Vagina (tissue), 2 donors: Measurements from ENCODE around the gene CRIP2. TPM values are rescaled to one million over a fixed set of nuclear protein-coding genes. Genes with fewer than 3 reads are reported as not detected.
A peak's percentile ranks its signal among the peaks of the same experiment; 100 is the strongest.

ENCODE experiments used
- DNase-seq, 2 donors: peaks; one replicate each; pipeline ENCODE4 v3.0.0-alpha.2; 2017; ENCODE audit errors: extremely low spot score in 2 of 2
- H3K27ac ChIP-seq: fragments of 200-600 bp; sonication (generic); one replicate; pipeline ENCODE4 v1.5.1; 2019
- H3K27me3 ChIP-seq: fragments of 200-600 bp; sonication (generic); one replicate; pipeline ENCODE4 v1.5.1; 2019
- H3K36me3 ChIP-seq, 2 donors: fragments of 200-600 bp; sonication (generic); one replicate each; pipeline ENCODE4 v1.5.1; 2017 to 2019
- H3K4me1 ChIP-seq: fragments of 200-600 bp; sonication (generic); one replicate; pipeline ENCODE4 v1.5.1; 2019
- H3K4me3 ChIP-seq, 2 donors: fragments of 200-600 bp; sonication (generic); 1 replicate in 1 of 2; 2 replicates in 1 of 2; pipeline ENCODE4 v1.5.1; 2016 to 2019
- H3K9me3 ChIP-seq: fragments of 200-600 bp; sonication (generic); one replicate; pipeline ENCODE4 v1.5.1; 2019
- POLR2A ChIP-seq, 2 donors: fragments of 450-650 bp; IDR thresholded peaks; one replicate each; pipeline ENCODE4 v1.6.1; 2017; ENCODE audit warnings: antibody characterized with exemption in 2 of 2, mild to moderate bottlenecking in 2 of 2, moderate library complexity in 2 of 2
- POLR2AphosphoS5 ChIP-seq, 2 donors: sonication (generic); formaldehyde crosslinking; IDR thresholded peaks; one replicate each; pipeline ENCODE4 v1.9.0; 2017; ENCODE audit warnings: antibody characterized with exemption in 2 of 2, mild to moderate bottlenecking in 2 of 2, low read depth in 1 of 2; ENCODE audit not compliant: insufficient read depth in 1 of 2
- intact Hi-C: fragments of 100-400 bp; cut with DNase I; formaldehyde crosslinking; loops from one replicate; pipeline ENCODE4 v1.15.1; 2023
- total RNA-seq: library from RNA; depleted of rRNA; stranded (reverse); fragments of >200 nt; gene quantifications from one replicate; pipeline ENCODE4 v1.2.3, GENCODE V29; 2016
- TF ChIP-seq, protein P1 (sequence below), 3 experiments: fragments of 450-650 bp in 2 of 3; fragments of 200-600 bp in 1 of 3; sonication (generic) in 1 of 3; IDR thresholded peaks; one replicate each; pipeline ENCODE4 v1.5.1; 2017 to 2019; ENCODE audit warnings: antibody characterized with exemption in 3 of 3, mild to moderate bottlenecking in 2 of 3, moderate library complexity in 2 of 3

The CRIP2 gene
- total RNA-seq, 1 donor from 2014 or later, result 126 TPM

DNA sequence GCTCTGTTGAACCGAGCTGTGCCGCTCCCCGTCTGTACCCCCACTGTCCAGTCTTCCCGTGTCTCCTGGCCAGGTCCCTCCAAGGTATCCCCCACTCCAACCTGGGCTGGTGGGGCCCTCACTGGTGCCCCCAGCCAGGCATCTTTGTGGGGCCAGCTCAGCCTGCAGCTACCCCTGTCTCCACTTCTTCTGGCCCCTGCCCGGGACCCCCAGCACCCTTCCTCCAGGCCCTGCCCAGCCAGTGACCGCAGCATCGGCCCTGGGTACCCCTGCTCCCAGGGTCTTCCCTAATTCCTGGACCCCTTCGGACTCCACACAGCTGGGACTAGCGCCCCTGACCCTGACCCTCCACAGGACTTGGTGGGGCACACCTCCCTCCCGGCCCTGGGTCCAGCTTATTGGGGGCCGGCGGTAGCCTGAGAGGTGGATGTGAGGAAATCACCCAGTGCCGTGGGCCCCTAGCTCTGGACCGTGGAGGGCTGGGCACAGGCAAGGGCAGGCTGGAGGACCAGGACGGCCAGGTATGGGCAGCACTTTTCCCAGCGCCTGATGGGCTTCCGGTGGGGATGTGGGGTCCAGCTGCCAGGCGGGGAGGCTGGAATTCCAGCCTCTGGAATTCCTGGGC, 8.0 kb downstream of the CRIP2 start:
- H3K9me3 ChIP-seq, result no peaks in the 10 kb centered on the region
- H3K27me3 ChIP-seq, result no peaks in the 10 kb centered on the region
- no peaks in the 10 kb centered on the region for H3K36me3 ChIP-seq
- TF ChIP-seq POLR2A (IDR thresholded peaks at IDR 0.05), result no peak
- TF ChIP-seq POLR2AphosphoS5 (IDR thresholded peaks at IDR 0.05; ENCODE audit: insufficient read depth in 1 of 2, low read depth in 1 of 2), result no peak
- TF ChIP-seq, protein P1, sequence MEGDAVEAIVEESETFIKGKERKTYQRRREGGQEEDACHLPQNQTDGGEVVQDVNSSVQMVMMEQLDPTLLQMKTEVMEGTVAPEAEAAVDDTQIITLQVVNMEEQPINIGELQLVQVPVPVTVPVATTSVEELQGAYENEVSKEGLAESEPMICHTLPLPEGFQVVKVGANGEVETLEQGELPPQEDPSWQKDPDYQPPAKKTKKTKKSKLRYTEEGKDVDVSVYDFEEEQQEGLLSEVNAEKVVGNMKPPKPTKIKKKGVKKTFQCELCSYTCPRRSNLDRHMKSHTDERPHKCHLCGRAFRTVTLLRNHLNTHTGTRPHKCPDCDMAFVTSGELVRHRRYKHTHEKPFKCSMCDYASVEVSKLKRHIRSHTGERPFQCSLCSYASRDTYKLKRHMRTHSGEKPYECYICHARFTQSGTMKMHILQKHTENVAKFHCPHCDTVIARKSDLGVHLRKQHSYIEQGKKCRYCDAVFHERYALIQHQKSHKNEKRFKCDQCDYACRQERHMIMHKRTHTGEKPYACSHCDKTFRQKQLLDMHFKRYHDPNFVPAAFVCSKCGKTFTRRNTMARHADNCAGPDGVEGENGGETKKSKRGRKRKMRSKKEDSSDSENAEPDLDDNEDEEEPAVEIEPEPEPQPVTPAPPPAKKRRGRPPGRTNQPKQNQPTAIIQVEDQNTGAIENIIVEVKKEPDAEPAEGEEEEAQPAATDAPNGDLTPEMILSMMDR (IDR thresholded peaks at IDR 0.05), result no peak
- H3K27ac ChIP-seq, result peak overlapping the region; percentile 97
- no peak for DNase-seq
- intact Hi-C loops, result loop anchor here (5.0 kb wide), 1 partner anchor 395 kb away; no protein-coding TSS in a partner anchor
- H3K4me3 ChIP-seq, result peak overlapping the region; percentile 38 to 45
- peaks cover 92% of the 10 kb centered on the region for H3K4me1 ChIP-seq

DNA sequence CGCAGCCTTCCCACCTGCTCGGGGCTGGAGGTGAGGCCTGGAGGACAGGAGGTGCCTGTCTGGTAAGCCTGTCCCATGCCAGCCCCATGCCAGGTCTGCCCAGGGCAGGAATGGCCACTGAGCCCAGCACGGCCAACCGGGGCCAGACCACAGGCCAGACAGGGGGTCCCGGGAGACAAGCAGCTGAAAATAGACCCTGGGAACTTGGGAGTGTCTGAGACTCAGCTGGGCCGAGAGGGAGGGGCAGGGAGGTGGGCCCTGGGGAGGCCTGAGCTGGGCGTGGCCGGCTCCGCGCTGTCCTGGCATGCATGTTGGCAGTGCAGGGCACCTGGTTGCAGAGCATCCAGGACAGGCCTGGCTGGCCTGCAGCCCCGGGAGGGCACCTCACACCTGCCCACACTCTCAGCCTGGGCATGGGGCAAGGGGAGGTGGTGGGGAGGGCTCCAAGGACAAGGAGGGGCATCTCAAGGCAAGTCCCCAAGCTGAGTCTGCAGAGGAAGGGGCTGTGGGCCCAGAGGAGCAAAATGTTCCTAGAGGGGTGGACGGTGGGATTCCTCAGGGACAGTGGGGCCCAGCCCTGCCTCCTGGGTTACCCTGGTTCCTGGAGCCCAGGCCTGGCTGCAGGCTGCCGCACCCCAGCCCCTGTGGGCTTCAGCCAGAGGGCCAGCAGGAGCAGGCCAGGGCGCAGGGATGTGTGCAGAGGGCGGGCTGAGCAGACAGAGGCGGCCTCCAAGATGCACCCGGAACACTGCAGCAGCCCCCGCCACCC, 8.9 kb downstream of the CRIP2 start:
- no peak for DNase-seq
- H3K9me3 ChIP-seq, result no peaks in the 10 kb centered on the region
- TF ChIP-seq POLR2A (IDR thresholded peaks at IDR 0.05), result no peak
- TF ChIP-seq POLR2AphosphoS5 (IDR thresholded peaks at IDR 0.05; ENCODE audit: insufficient read depth in 1 of 2, low read depth in 1 of 2), result no peak
- TF ChIP-seq, protein P1 (IDR thresholded peaks at IDR 0.05), result no peak
- intact Hi-C loops, result loop anchor here (5.0 kb wide), 1 partner anchor 396 kb away; no protein-coding TSS in a partner anchor
- peak overlapping the region; percentile 97 for H3K27ac ChIP-seq
- no peak overlapping the region for H3K4me3 ChIP-seq
- no peaks in the 10 kb centered on the region for H3K36me3 ChIP-seq
- peaks cover 95% of the 10 kb centered on the region for H3K4me1 ChIP-seq
- no peaks in the 10 kb centered on the region for H3K27me3 ChIP-seq

DNA sequence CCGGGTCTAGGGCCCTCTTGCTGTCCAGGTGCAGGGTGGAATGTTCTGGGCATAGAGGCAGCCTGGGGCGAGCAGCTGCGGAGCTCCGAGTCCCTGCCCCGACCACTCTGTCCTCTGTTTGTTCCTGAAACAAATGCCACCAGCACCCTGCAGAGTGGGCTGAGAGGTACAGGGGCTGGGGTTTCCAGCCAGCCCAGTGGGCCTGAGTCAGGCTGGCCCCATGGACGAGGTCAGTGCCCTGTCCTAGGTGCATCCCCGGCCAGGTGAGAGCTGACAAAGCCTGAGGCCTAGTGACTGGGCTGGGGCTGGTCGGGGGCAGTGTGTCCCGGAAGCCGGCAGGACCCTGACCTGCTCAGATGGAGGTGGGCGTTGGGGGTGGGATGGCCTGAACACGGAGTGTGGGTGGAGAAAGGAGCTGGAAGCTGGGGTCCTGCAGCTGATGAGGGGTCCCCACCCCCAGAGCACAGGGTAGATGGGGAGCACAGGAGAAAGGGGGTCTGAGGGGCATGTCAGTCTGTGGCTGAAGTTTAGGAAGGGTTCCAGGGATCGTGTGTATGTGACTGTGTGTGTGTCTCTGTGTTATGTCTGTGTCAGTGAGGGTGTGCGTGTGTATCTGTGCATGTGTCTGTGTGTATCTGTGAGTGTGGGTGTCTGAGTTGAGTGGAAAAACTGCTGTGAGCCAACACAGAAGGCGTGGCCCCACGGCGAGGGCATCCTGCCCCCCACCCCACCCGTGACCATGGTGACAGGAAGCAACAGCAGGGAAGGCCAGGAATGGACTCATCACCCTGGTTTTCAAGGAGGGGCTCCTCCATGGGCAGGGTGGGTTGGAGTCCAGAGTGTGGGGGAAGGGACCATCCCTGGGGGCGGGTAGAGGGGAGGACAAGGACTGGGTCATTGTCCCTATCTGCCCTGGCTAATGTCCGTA, 9.7 kb downstream of the CRIP2 start:
- intact Hi-C loops, result loop anchor here (5.0 kb wide), 1 partner anchor 397 kb away; no protein-coding TSS in a partner anchor
- peak overlapping the region; percentile 97 for H3K27ac ChIP-seq
- no peaks in the 10 kb centered on the region for H3K36me3 ChIP-seq
- TF ChIP-seq POLR2A (IDR thresholded peaks at IDR 0.05) (no peak), POLR2AphosphoS5 (IDR thresholded peaks at IDR 0.05; ENCODE audit: insufficient read depth in 1 of 2, low read depth in 1 of 2) (no peak)
- TF ChIP-seq, protein P1 (IDR thresholded peaks at IDR 0.05), result no peak
- H3K9me3 ChIP-seq, result no peaks in the 10 kb centered on the region
- H3K27me3 ChIP-seq, result no peaks in the 10 kb centered on the region
- DNase-seq, result no peak
- peaks cover 100% of the 10 kb centered on the region for H3K4me1 ChIP-seq
- no peak overlapping the region for H3K4me3 ChIP-seq

DNA sequence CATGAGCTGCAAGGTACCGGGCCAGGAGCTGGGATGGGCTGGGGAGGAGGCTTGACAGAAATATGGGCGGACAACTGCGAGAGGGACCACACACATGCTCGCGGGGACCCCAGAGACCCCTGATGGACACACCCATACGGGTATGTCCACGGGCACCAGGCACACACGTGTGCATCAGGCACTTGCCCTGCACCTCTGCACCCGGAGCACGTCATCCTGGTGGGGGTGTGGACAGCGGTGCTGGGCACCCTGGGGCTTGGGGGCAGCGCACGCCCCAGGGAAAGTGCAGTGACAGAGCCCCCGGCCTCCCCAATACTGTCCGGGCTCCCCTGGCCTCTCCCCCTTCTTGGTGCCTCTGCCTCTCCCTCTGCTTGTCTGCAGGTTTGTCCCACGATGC, 10.4 kb downstream of the CRIP2 start:
- peaks cover 100% of the 10 kb centered on the region for H3K4me1 ChIP-seq
- H3K27ac ChIP-seq, result peak overlapping the region; percentile 97
- TF ChIP-seq, protein P1 (IDR thresholded peaks at IDR 0.05), result no peak
- TF ChIP-seq POLR2A (IDR thresholded peaks at IDR 0.05) (no peak), POLR2AphosphoS5 (IDR thresholded peaks at IDR 0.05; ENCODE audit: insufficient read depth in 1 of 2, low read depth in 1 of 2) (no peak)
- no peaks in the 10 kb centered on the region for H3K36me3 ChIP-seq
- intact Hi-C loops, result loop anchor here (5.0 kb wide), 3 partner anchors 113 to 398 kb away; partner anchors contain the start of gene BRF1
- H3K4me3 ChIP-seq, result no peak overlapping the region
- no peaks in the 10 kb centered on the region for H3K9me3 ChIP-seq
- no peaks in the 10 kb centered on the region for H3K27me3 ChIP-seq
- no peak for DNase-seq
